SU-DHL-6 (cell line): ENCODE measurements around the gene PROK1.

Experiments
- H2AFZ ChIP-seq: fragments of 200-600 bp; sonication (generic); 2 replicates; pipeline ENCODE4 v1.6.1; 2014; ENCODE audit warnings: low read depth, mild to moderate bottlenecking, moderate library complexity, mixed read lengths, antibody characterized with exemption, low read length; ENCODE audit not compliant: severe bottlenecking
- H3F3A ChIP-seq: fragments of 200-600 bp; shearing (Covaris generic); 2 replicates; pipeline ENCODE4 v1.6.0; 2016; ENCODE audit warnings: antibody characterized with exemption, mild to moderate bottlenecking; ENCODE audit not compliant: insufficient read depth
- H3K27ac ChIP-seq: fragments of 200-600 bp; sonication (generic); 2 replicates; pipeline ENCODE4 v1.5.1; 2016; ENCODE audit warnings: low read depth, mild to moderate bottlenecking, low read length, moderate library complexity, mixed read lengths
- H3K27me3 ChIP-seq: fragments of 200-600 bp; sonication (generic), shearing (Covaris generic); 2 replicates; pipeline ENCODE4 v1.6.0; 2014; ENCODE audit warnings: mild to moderate bottlenecking, low read length
- H3K36me3 ChIP-seq: fragments of 200-600 bp; sonication (generic); 2 replicates; pipeline ENCODE4 v1.6.1; 2014; ENCODE audit warnings: mild to moderate bottlenecking, low read length, mixed read lengths
- H3K4me2 ChIP-seq: fragments of 300-600, 200-600 bp; shearing (Covaris generic), sonication (generic); 2 replicates; pipeline ENCODE4 v1.6.0; 2014; ENCODE audit warnings: low read length, low read depth, mild to moderate bottlenecking; ENCODE audit not compliant: poor library complexity, severe bottlenecking
- H3K4me3 ChIP-seq: fragments of 200-600 bp; sonication (generic); 2 replicates; pipeline ENCODE4 v1.5.1; 2014; ENCODE audit warnings: antibody characterized with exemption, low read length, mild to moderate bottlenecking, mixed read lengths; ENCODE audit not compliant: insufficient read depth, poor library complexity, severe bottlenecking
- H3K79me2 ChIP-seq: fragments of 200-600 bp; sonication (generic); 2 replicates; pipeline ENCODE4 v1.6.1; 2014; ENCODE audit warnings: mild to moderate bottlenecking, low read length, moderate library complexity; ENCODE audit not compliant: insufficient read depth
- H3K9ac ChIP-seq: fragments of 200-600 bp; sonication (generic); 2 replicates; pipeline ENCODE4 v1.7.0; 2014; ENCODE audit warnings: mild to moderate bottlenecking, low read length
- H3K9me2 ChIP-seq: fragments of 200-600 bp; sonication (generic); replicated peaks from 2 replicates; pipeline ENCODE4 v1.6.1; 2014; ENCODE audit warnings: low read length; ENCODE audit not compliant: insufficient read depth
- H3K9me3 ChIP-seq: fragments of 200-600 bp; sonication (generic); 2 replicates; pipeline ENCODE4 v1.6.1; 2014; ENCODE audit warnings: low read length, mixed read lengths; ENCODE audit not compliant: insufficient read depth
- H4K20me1 ChIP-seq: fragments of 200-600 bp; sonication (generic); 2 replicates; pipeline ENCODE4 v1.6.1; 2014; ENCODE audit warnings: low read depth, mild to moderate bottlenecking, antibody characterized with exemption, low read length, moderate library complexity, mixed read lengths
- EZH2phosphoT487 ChIP-seq: fragments of 200-600 bp; sonication (generic), shearing (Covaris generic); conservative IDR thresholded peaks from 2 replicates; pipeline ENCODE4 v1.6.1; 2018; ENCODE audit warnings: mild to moderate bottlenecking, antibody characterized with exemption, low read length, moderate library complexity, mixed read lengths
- TF ChIP-seq, protein P1 (sequence below): fragments of 200-600 bp; sonication (generic); IDR thresholded peaks from one replicate; pipeline ENCODE4 v1.5.1; 2017; ENCODE audit warnings: antibody characterized with exemption, mild to moderate bottlenecking, low read length, moderate library complexity; ENCODE audit not compliant: insufficient read depth, poor library complexity, severe bottlenecking

PROK1 gene

DNA sequence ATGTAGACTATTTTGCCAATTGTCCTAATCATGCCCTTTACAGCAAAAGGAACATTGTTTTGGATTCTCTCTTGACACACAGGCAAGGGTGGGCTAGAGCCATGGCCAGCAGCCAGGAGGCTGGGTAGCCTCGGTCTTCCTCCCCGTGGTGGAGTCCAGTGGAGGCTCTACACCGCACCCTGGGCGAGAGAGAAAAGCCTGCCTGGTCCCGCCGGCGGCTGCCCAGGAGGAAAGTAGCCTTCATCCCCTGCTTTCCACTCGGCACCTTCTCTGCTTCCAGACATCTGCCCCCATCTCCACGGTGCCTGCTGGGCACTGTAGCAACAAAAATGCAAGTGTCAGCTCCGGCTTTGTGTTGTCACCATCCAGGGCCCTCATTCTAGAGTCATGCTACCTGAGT lies 21.6 kb downstream of the PROK1 start:
- Histone ChIP-seq H3K4me2 (no peak overlapping the region), H3K36me3 (no peaks in the 10 kb centered on the region), H3K9me3 (no peaks in the 10 kb centered on the region), H3K79me2 (no peaks in the 10 kb centered on the region), H4K20me1 (no peaks in the 10 kb centered on the region), H3K9me2 (no peaks in the 10 kb centered on the region), H3F3A (no peaks in the 10 kb centered on the region), H3K9ac (no peak overlapping the region), H3K27ac (no peak overlapping the region), H2AFZ (no peak overlapping the region), H3K27me3 (0 out of 2 replicates have a peak, but pooled peaks cover under 1% of the 10 kb centered on the region), H3K4me3 (no peak overlapping the region)
- TF ChIP-seq, protein P1, sequence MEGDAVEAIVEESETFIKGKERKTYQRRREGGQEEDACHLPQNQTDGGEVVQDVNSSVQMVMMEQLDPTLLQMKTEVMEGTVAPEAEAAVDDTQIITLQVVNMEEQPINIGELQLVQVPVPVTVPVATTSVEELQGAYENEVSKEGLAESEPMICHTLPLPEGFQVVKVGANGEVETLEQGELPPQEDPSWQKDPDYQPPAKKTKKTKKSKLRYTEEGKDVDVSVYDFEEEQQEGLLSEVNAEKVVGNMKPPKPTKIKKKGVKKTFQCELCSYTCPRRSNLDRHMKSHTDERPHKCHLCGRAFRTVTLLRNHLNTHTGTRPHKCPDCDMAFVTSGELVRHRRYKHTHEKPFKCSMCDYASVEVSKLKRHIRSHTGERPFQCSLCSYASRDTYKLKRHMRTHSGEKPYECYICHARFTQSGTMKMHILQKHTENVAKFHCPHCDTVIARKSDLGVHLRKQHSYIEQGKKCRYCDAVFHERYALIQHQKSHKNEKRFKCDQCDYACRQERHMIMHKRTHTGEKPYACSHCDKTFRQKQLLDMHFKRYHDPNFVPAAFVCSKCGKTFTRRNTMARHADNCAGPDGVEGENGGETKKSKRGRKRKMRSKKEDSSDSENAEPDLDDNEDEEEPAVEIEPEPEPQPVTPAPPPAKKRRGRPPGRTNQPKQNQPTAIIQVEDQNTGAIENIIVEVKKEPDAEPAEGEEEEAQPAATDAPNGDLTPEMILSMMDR = no peak
- no peak for TF ChIP-seq EZH2phosphoT487

DNA sequence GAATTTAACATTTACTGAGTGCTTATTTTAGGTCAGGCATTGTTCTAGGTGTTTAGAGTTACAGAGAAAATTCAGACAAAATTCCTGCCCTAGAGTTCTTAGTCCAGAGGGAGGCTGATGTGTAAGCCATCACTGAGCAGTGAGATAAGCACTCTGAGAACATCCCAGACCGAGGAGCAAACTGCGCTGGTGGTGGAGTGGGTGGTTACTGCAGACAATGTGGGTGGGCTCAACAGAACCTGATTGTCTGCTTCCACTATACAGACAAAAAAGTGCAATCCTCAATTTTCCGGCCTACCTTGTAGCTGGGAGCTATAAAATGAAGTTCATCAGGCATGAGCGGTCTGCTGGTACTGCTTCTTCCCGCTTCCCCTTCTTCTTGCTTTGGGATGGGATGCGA lies 23.5 kb downstream of the PROK1 start:
- no peaks in the 10 kb centered on the region for H3K9me2 ChIP-seq
- H2AFZ ChIP-seq = no peak overlapping the region
- TF ChIP-seq, protein P1 = no peak
- TF ChIP-seq EZH2phosphoT487 = no peak
- no peaks in the 10 kb centered on the region for H3K9me3 ChIP-seq
- no peak overlapping the region for H3K4me3 ChIP-seq
- no peaks in the 10 kb centered on the region for H3K79me2 ChIP-seq
- H3K27me3 ChIP-seq = no peaks in the 10 kb centered on the region
- no peaks in the 10 kb centered on the region for H4K20me1 ChIP-seq
- no peak overlapping the region for H3K9ac ChIP-seq
- H3F3A ChIP-seq = no peaks in the 10 kb centered on the region
- H3K4me2 ChIP-seq = no peak overlapping the region
- no peak overlapping the region for H3K27ac ChIP-seq
- no peaks in the 10 kb centered on the region for H3K36me3 ChIP-seq

DNA sequence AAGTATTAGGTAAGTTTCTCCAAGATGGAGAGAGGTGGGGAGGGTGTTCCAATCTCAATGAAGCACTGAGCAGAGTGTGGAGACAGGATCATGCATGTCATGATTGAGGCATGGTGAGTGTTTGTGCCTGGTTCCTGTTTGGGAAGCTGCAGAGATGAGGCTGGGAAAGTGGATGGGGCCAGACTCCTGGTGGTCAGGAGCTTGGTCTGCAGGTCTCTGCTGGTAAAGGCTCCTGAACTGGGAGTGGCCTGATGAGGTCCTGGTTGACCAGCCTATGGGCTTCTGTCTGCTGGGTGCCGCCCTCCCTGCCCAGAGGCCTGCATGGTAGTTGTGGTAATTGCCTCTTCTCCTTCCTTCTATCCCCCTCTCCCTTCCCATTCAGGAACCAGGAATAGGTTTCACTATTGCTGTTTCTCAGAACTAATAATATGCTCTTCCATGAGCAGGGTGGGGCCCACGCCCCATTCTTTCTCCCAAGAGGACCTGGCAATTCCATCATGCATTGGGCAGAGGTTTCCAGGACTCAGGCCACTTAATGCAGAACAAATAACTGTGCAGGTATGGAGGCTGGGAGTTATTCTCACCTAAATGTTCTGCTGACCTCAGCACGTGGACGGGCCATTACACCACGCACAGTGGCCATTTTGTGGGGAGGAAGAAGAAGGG lies 24.5 kb downstream of the PROK1 start:
- TF ChIP-seq EZH2phosphoT487 = no peak
- TF ChIP-seq, protein P1 = no peak
- no peak overlapping the region for H3K27ac ChIP-seq
- H2AFZ ChIP-seq = no peak overlapping the region
- H3K36me3 ChIP-seq = no peaks in the 10 kb centered on the region
- H3K9me2 ChIP-seq = no peaks in the 10 kb centered on the region
- no peaks in the 10 kb centered on the region for H3F3A ChIP-seq
- no peak overlapping the region for H3K4me3 ChIP-seq
- no peak overlapping the region for H3K4me2 ChIP-seq
- no peaks in the 10 kb centered on the region for H3K27me3 ChIP-seq
- H3K9ac ChIP-seq = no peak overlapping the region
- H3K9me3 ChIP-seq = no peaks in the 10 kb centered on the region
- H4K20me1 ChIP-seq = no peaks in the 10 kb centered on the region
- no peaks in the 10 kb centered on the region for H3K79me2 ChIP-seq
